ENCODE results near the gene CYP2C9. TPM values are rescaled to one million over a fixed set of nuclear protein-coding genes. Genes with fewer than 3 reads are reported as not detected.

CYP2C9 gene
- total RNA-seq, 1 experiment from 2014 or later, result 0.76 TPM

- TF ChIP-seq CEBPB (IDR thresholded peaks at IDR 0.05; ENCODE audit: low read depth) (no peak), JUND (IDR thresholded peaks at IDR 0.05) (no peak), TCF7L2 (IDR thresholded peaks at IDR 0.05; ENCODE audit: borderline replicate concordance, extremely low read depth, insufficient read depth, insufficient read length) (no peak), ELF1 (IDR thresholded peaks at IDR 0.05; ENCODE audit: borderline replicate concordance, low read depth) (no peak), POLR2A (IDR thresholded peaks at IDR 0.05; ENCODE audit: borderline replicate concordance, extremely low read depth, insufficient read depth, insufficient read length) (no peak), POLR2AphosphoS5 (IDR thresholded peaks at IDR 0.05; ENCODE audit: low read depth, low read length) (no peak), SP1 (IDR thresholded peaks at IDR 0.05; ENCODE audit: low read depth) (no peak)
These were observed 45.1 kb downstream of the CYP2C9 start (continued) for GRCh38 chr10:94983555-94983954.

- DNase-seq (ENCODE audit: low read depth, low spot score), result no peak
- no peak overlapping the region for H2AFZ ChIP-seq (ENCODE audit: low read depth, low read length, poor library complexity, severe bottlenecking)
- no peaks in the 10 kb centered on the region for H3K79me2 ChIP-seq (ENCODE audit: insufficient read depth, low read length)
- RAD21 ChIA-PET (ENCODE audit: low non-redundant PET in 1 of 2, low total read pairs in 2 of 2, uncharacterized antibody in 2 of 2, unreplicated experiment in 2 of 2), result no interaction called here
- no peaks in the 10 kb centered on the region for H3K9me3 ChIP-seq (ENCODE audit: control insufficient read depth in 1 of 2, insufficient read depth in 1 of 2, low read depth in 1 of 2, low read length in 2 of 2)
- H3K4me3 ChIP-seq (replicated peaks in 1 of 2; ENCODE audit: low read depth in 1 of 2, low read length in 2 of 2), result no peak overlapping the region
- H3K27me3 ChIP-seq (ENCODE audit: insufficient read depth, low read length), result no peaks in the 10 kb centered on the region
- no peak for ATAC-seq
- no peak overlapping the region for H3K9ac ChIP-seq (ENCODE audit: low read length)
- no peaks in the 10 kb centered on the region for H3K36me3 ChIP-seq (ENCODE audit: control insufficient read depth in 1 of 2, insufficient read depth in 2 of 2, low read length in 2 of 2)
- no peak overlapping the region for H3K4me2 ChIP-seq (ENCODE audit: low read length)
- no peaks in the 10 kb centered on the region for H3K9me2 ChIP-seq (ENCODE audit: insufficient read depth)
- POLR2A ChIA-PET, result no interaction called here
- no peak overlapping the region for H3K27ac ChIP-seq (ENCODE audit: low read depth, low read length)
- H3K4me1 ChIP-seq (ENCODE audit: control insufficient read depth in 1 of 2, insufficient read depth in 2 of 2, low read length in 2 of 2), result peaks cover 0 to 9% of the 10 kb centered on the region in 2 experiments; a peak in 1 of 4 replicates
- BruUV-seq (replicated peaks), result no TSS peak
- CTCF ChIA-PET, result no interaction called here
- intact Hi-C loops (cut with micrococcal nuclease), result no loop called here
- no peaks in the 10 kb centered on the region for H4K20me1 ChIP-seq (ENCODE audit: insufficient read depth)
- TF ChIP-seq EZH2phosphoT487 (IDR thresholded peaks at IDR 0.05; ENCODE audit: borderline replicate concordance) (no peak), CBX3 (IDR thresholded peaks at IDR 0.05; ENCODE audit: low read depth) (no peak), POLR2A (IDR thresholded peaks at IDR 0.05; ENCODE audit: borderline replicate concordance, extremely low read depth, insufficient read depth, insufficient read length) (no peak), CEBPB (IDR thresholded peaks at IDR 0.05; ENCODE audit: low read depth) (no peak), MAX (IDR thresholded peaks at IDR 0.05) (no peak), POLR2AphosphoS5 (IDR thresholded peaks at IDR 0.05; ENCODE audit: low read depth, low read length) (no peak), CTCF (IDR thresholded peaks at IDR 0.05 in 2 of 3, conservative IDR thresholded peaks at IDR 0.05 in 1 of 3; ENCODE audit: borderline replicate concordance in 1 of 3, insufficient read depth in 1 of 3, low read depth in 2 of 3, low read length in 2 of 3) (no peak), SP1 (IDR thresholded peaks at IDR 0.05; ENCODE audit: low read depth) (no peak), YY1 (IDR thresholded peaks at IDR 0.05; ENCODE audit: extremely low read depth, insufficient replicate concordance, low read depth, low read length) (no peak), SIN3A (IDR thresholded peaks at IDR 0.05; ENCODE audit: low read depth) (no peak), ELF1 (IDR thresholded peaks at IDR 0.05; ENCODE audit: borderline replicate concordance, low read depth) (no peak), FOSL1 (IDR thresholded peaks at IDR 0.05; ENCODE audit: low read depth) (no peak), RAD21 (IDR thresholded peaks at IDR 0.05; ENCODE audit: low read depth) (no peak), ZFX (IDR thresholded peaks at IDR 0.05) (no peak), ZBTB33 (IDR thresholded peaks at IDR 0.05; ENCODE audit: extremely low read depth, insufficient replicate concordance, low read length) (no peak), EZH2 (IDR thresholded peaks at IDR 0.05) (no peak), ZNF274 (IDR thresholded peaks at IDR 0.05; ENCODE audit: low read depth, low read length) (no peak), TCF7L2 (IDR thresholded peaks at IDR 0.05; ENCODE audit: borderline replicate concordance, extremely low read depth, insufficient read depth, insufficient read length) (no peak)
These were observed 50.7 kb downstream of the CYP2C9 start for GRCh38 chr10:94989192-94989591.
